WTC11 (cell line): ENCODE data around the gene LEUTX.
"Not testable (repeated sequence)": the region's sequence is repeated elsewhere in the genome, so short reads cannot be mapped to it uniquely, and the experiment has no call there.

Experiments used
- CTCF ChIP-seq: fragments of 200-600 bp; IDR thresholded peaks from 2 replicates; pipeline ENCODE4 v1.8.0; 2022; ENCODE audit warnings: antibody characterized with exemption
- E2F1 ChIP-seq: sonication (generic); formaldehyde crosslinking; IDR thresholded peaks from 2 replicates; pipeline ENCODE4 v1.8.0; 2022; ENCODE audit warnings: mild to moderate bottlenecking, missing genetic modification reagents
- E2F4 ChIP-seq: sonication (generic); formaldehyde crosslinking; IDR thresholded peaks from 2 replicates; pipeline ENCODE4 v1.8.1; 2022; ENCODE audit warnings: low read depth, mild to moderate bottlenecking, moderate library complexity, missing genetic modification reagents, borderline replicate concordance
- EMX1 ChIP-seq: fragments of 250-450 bp; sonication (Bioruptor Pico); IDR thresholded peaks from 2 replicates; pipeline ENCODE4 v1.8.0; 2021; ENCODE audit warnings: mild to moderate bottlenecking
- FOXP4 ChIP-seq: sonication (generic); formaldehyde crosslinking; IDR thresholded peaks from 2 replicates; pipeline ENCODE4 v1.8.0; 2022; ENCODE audit warnings: mild to moderate bottlenecking, missing genetic modification reagents
- HMGXB4 ChIP-seq: sonication (generic); formaldehyde crosslinking; IDR thresholded peaks from 2 replicates; pipeline ENCODE4 v1.8.1; 2023; ENCODE audit warnings: mild to moderate bottlenecking, moderate library complexity, missing genetic modification reagents
- JUN ChIP-seq: sonication (generic); formaldehyde crosslinking; IDR thresholded peaks from 2 replicates; pipeline ENCODE4 v1.8.0; 2023; ENCODE audit warnings: mild to moderate bottlenecking, missing genetic modification reagents
- NFYB ChIP-seq: sonication (generic); formaldehyde crosslinking; conservative IDR thresholded peaks from 2 replicates; pipeline ENCODE4 v1.8.0; 2022; ENCODE audit warnings: low read depth, missing genetic modification reagents
- PREB ChIP-seq: sonication (generic); formaldehyde crosslinking; IDR thresholded peaks from 2 replicates; pipeline ENCODE4 v1.8.1; 2022; ENCODE audit warnings: mild to moderate bottlenecking, missing genetic modification reagents, moderate library complexity, borderline replicate concordance
- RELA ChIP-seq: sonication (generic); formaldehyde crosslinking; IDR thresholded peaks from 2 replicates; pipeline ENCODE4 v1.8.1; 2022; ENCODE audit warnings: missing genetic modification reagents, mild to moderate bottlenecking, borderline replicate concordance
- TEAD4 ChIP-seq: sonication (generic); formaldehyde crosslinking; IDR thresholded peaks from 2 replicates; pipeline ENCODE4 v1.8.0; 2022; ENCODE audit warnings: mild to moderate bottlenecking, missing genetic modification reagents
- TF ChIP-seq, protein P1 (sequence below): sonication (generic); formaldehyde crosslinking; IDR thresholded peaks from 2 replicates; pipeline ENCODE4 v1.8.1; 2023; ENCODE audit warnings: mild to moderate bottlenecking, missing genetic modification reagents
- TF ChIP-seq, protein P2 (sequence below): sonication (generic); formaldehyde crosslinking; IDR thresholded peaks from 2 replicates; pipeline ENCODE4 v1.8.0; 2023; ENCODE audit warnings: missing genetic modification reagents
- TF ChIP-seq, protein P3 (sequence below): sonication (generic); formaldehyde crosslinking; IDR thresholded peaks from 2 replicates; pipeline ENCODE4 v1.8.0; 2023; ENCODE audit warnings: mild to moderate bottlenecking, missing genetic modification reagents

DNA sequence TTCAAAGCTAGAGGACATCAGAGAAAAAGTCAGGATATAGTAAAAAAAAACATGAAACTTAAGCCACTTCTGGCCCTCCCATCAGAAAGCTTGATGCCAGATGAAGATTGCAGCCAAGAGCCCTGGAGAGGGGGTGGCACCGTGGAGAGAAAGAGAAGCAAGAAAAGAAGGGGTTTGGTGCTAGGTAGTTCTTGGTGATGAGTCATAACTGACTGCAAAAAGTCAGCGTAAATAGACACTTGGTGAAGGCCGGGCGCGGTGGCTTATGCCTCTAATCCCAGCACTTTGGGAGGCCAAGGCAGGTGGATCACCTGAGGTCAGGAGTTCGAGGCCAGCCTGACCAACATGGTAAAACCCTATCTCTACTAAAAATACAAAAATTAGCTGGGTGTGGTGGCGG, 30.0 kb downstream of the LEUTX start:
- TF ChIP-seq CTCF; PREB (CRISPR knock-in tag); E2F1 (CRISPR knock-in tag); JUN (CRISPR knock-in tag); HMGXB4; TEAD4 (CRISPR knock-in tag); NFYB (CRISPR knock-in tag); FOXP4 (CRISPR knock-in tag); E2F4; EMX1 (CRISPR knock-in tag); RELA (CRISPR knock-in tag): not testable (repeated sequence)
- TF ChIP-seq, protein P1, sequence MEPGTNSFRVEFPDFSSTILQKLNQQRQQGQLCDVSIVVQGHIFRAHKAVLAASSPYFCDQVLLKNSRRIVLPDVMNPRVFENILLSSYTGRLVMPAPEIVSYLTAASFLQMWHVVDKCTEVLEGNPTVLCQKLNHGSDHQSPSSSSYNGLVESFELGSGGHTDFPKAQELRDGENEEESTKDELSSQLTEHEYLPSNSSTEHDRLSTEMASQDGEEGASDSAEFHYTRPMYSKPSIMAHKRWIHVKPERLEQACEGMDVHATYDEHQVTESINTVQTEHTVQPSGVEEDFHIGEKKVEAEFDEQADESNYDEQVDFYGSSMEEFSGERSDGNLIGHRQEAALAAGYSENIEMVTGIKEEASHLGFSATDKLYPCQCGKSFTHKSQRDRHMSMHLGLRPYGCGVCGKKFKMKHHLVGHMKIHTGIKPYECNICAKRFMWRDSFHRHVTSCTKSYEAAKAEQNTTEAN (CRISPR knock-in tag) = not testable (repeated sequence)
- TF ChIP-seq, protein P2, sequence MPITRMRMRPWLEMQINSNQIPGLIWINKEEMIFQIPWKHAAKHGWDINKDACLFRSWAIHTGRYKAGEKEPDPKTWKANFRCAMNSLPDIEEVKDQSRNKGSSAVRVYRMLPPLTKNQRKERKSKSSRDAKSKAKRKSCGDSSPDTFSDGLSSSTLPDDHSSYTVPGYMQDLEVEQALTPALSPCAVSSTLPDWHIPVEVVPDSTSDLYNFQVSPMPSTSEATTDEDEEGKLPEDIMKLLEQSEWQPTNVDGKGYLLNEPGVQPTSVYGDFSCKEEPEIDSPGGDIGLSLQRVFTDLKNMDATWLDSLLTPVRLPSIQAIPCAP = not testable (repeated sequence)
- TF ChIP-seq, protein P3, sequence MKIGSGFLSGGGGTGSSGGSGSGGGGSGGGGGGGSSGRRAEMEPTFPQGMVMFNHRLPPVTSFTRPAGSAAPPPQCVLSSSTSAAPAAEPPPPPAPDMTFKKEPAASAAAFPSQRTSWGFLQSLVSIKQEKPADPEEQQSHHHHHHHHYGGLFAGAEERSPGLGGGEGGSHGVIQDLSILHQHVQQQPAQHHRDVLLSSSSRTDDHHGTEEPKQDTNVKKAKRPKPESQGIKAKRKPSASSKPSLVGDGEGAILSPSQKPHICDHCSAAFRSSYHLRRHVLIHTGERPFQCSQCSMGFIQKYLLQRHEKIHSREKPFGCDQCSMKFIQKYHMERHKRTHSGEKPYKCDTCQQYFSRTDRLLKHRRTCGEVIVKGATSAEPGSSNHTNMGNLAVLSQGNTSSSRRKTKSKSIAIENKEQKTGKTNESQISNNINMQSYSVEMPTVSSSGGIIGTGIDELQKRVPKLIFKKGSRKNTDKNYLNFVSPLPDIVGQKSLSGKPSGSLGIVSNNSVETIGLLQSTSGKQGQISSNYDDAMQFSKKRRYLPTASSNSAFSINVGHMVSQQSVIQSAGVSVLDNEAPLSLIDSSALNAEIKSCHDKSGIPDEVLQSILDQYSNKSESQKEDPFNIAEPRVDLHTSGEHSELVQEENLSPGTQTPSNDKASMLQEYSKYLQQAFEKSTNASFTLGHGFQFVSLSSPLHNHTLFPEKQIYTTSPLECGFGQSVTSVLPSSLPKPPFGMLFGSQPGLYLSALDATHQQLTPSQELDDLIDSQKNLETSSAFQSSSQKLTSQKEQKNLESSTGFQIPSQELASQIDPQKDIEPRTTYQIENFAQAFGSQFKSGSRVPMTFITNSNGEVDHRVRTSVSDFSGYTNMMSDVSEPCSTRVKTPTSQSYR = not testable (repeated sequence)
